B cell (primary cell): ENCODE measurements around the gene CACNB4.

ENCODE experiments used
- CTCF ChIP-seq: fragments of 200-600 bp; IDR thresholded peaks from one replicate; pipeline ENCODE4 v1.8.0; 2022; ENCODE audit warnings: antibody characterized with exemption, mild to moderate bottlenecking
- EZH2 ChIP-seq: IDR thresholded peaks from 2 replicates; pipeline ENCODE4 v1.6.1; 2012; ENCODE audit warnings: borderline replicate concordance, low read depth, mild to moderate bottlenecking, moderate library complexity, low read length; ENCODE audit not compliant: insufficient read depth, poor library complexity, severe bottlenecking

- TF ChIP-seq CTCF, result peak; percentile 17
- no peak for TF ChIP-seq EZH2
Observed at GRCh38 chr2:152047824-152048471, 50.9 kb downstream of the CACNB4 start.
